Lung (tissue), 12 donors: ENCODE results near the gene FNIP1. TPM values are rescaled to one million over a fixed set of nuclear protein-coding genes. Genes with fewer than 3 reads are reported as not detected.

ENCODE experiments used
- ATAC-seq: fragments of 200-7000 bp; cut with Tn5 transposase; one replicate; pipeline ENCODE4 v1.9.1; 2020; ENCODE audit warnings: moderate number of reproducible peaks; ENCODE audit not compliant: insufficient read depth, low FRiP score
- DNase-seq, 3 donors: peaks; one replicate each; pipeline ENCODE4 v3.0.0-alpha.2; 2013 to 2017
- H3K27ac ChIP-seq, 2 donors: one replicate each; pipeline ENCODE4 v1.5.1; 2013; ENCODE audit warnings: mild to moderate bottlenecking in 2 of 2, moderate library complexity in 2 of 2, control low read depth in 1 of 2, inconsistent platforms in 1 of 2, low read depth in 1 of 2, low read length in 1 of 2
- H3K27me3 ChIP-seq, 3 donors: one replicate each; pipeline ENCODE4 v1.5.1; 2013; ENCODE audit warnings: low read length in 2 of 3; ENCODE audit not compliant: control insufficient read depth in 3 of 3, insufficient read depth in 3 of 3
- H3K36me3 ChIP-seq, 4 donors: one replicate each; pipeline ENCODE4 v1.5.1; 2013; ENCODE audit warnings: low read length in 4 of 4, mild to moderate bottlenecking in 1 of 4, moderate library complexity in 1 of 4; ENCODE audit not compliant: control insufficient read depth in 4 of 4, insufficient read depth in 4 of 4
- H3K4me1 ChIP-seq, 5 donors: one replicate each; pipeline ENCODE4 v1.5.1; 2013; ENCODE audit warnings: low read length in 5 of 5, mild to moderate bottlenecking in 2 of 5, moderate library complexity in 1 of 5; ENCODE audit not compliant: control insufficient read depth in 5 of 5, insufficient read depth in 5 of 5
- H3K4me3 ChIP-seq: one replicate; pipeline ENCODE4 v1.5.1; 2013; ENCODE audit warnings: mild to moderate bottlenecking, control low read depth, moderate library complexity
- H3K9ac ChIP-seq, 2 donors: one replicate each; pipeline ENCODE4 v1.5.1; 2013; ENCODE audit warnings: low read length in 2 of 2, control low read depth in 1 of 2; ENCODE audit not compliant: insufficient read depth in 1 of 2
- H3K9me3 ChIP-seq, 4 donors: one replicate each; pipeline ENCODE4 v1.5.1; 2013; ENCODE audit warnings: low read length in 3 of 4, mild to moderate bottlenecking in 1 of 4, moderate library complexity in 1 of 4; ENCODE audit not compliant: control insufficient read depth in 4 of 4, insufficient read depth in 3 of 4
- WGBS, 2 donors: extraction: QIAGEN DNeasy Blood & Tissue Kit; methylation state at CpG; one replicate each; pipeline ENCODE4 v1.1.7; 2013; 5-methylcytosine and 5-hydroxymethylcytosine counted together
- polyA plus RNA-seq, 2 donors: library from polyadenylated mRNA; stranded (reverse); fragments of 200-250 nt; gene quantifications; one replicate each; pipeline ENCODE4 v1.2.1, GENCODE V29; 2013
- total RNA-seq, 2 donors: library from RNA; depleted of rRNA in 1 of 2; stranded (reverse); fragments of >200 nt in 1 of 2; gene quantifications; one replicate each; pipeline ENCODE4 v1.2.1, GENCODE V29; 2014 to 2021
- TF ChIP-seq, protein P1 (sequence below): IDR thresholded peaks from 2 replicates; pipeline ENCODE4 v1.5.1; 2012; ENCODE audit warnings: mild to moderate bottlenecking; ENCODE audit errors: control extremely low read depth, extremely low read depth
- donor health status: control.
- donor health status: control.
- donor health status: Bipolar disorder and iron deficiency.
- donor health status: healthy.
- donor health status: DM: yes; HTN: yes; CAD: no.

Gene FNIP1
- total and polyA plus RNA-seq, 4 donors = 5.0 to 98.3 (median 22.6) TPM

DNA sequence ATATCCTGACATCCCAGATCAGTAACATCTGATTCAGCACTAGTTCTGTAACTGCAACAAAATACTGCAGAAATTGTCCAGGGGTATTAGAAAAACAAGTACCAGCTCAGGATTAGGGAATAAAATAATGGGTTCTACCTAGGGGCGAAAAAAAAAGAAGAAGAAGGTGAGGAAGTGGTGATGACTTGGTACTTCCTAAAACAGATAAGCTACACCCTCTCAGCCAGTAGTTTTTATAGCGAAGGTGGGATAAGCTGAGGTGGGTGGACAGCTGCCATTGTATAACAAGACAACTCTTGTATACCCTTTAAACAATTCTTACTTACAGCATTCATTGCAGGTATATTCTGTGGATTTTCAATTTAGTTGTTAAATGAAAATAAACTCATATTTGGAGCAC, 180.9 kb downstream of the FNIP1 start:
- H3K27me3 ChIP-seq = no peaks in the 10 kb centered on the region
- no peak overlapping the region for H3K9ac ChIP-seq
- 36 to 75% methylated on average over 2 of the region's 2 CpGs for WGBS, 2 donors
- TF ChIP-seq, protein P1, sequence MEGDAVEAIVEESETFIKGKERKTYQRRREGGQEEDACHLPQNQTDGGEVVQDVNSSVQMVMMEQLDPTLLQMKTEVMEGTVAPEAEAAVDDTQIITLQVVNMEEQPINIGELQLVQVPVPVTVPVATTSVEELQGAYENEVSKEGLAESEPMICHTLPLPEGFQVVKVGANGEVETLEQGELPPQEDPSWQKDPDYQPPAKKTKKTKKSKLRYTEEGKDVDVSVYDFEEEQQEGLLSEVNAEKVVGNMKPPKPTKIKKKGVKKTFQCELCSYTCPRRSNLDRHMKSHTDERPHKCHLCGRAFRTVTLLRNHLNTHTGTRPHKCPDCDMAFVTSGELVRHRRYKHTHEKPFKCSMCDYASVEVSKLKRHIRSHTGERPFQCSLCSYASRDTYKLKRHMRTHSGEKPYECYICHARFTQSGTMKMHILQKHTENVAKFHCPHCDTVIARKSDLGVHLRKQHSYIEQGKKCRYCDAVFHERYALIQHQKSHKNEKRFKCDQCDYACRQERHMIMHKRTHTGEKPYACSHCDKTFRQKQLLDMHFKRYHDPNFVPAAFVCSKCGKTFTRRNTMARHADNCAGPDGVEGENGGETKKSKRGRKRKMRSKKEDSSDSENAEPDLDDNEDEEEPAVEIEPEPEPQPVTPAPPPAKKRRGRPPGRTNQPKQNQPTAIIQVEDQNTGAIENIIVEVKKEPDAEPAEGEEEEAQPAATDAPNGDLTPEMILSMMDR = no peak
- no peak overlapping the region for H3K27ac ChIP-seq
- H3K36me3 ChIP-seq = peaks cover 0 to 3% (median 0%) of the 10 kb centered on the region in 4 donors
- H3K4me3 ChIP-seq = no peak overlapping the region
- DNase-seq = no peak
- H3K4me1 ChIP-seq = peaks cover 0 to 16% (median 0%) of the 10 kb centered on the region in 5 donors
- no peaks in the 10 kb centered on the region for H3K9me3 ChIP-seq
- ATAC-seq = no peak

DNA sequence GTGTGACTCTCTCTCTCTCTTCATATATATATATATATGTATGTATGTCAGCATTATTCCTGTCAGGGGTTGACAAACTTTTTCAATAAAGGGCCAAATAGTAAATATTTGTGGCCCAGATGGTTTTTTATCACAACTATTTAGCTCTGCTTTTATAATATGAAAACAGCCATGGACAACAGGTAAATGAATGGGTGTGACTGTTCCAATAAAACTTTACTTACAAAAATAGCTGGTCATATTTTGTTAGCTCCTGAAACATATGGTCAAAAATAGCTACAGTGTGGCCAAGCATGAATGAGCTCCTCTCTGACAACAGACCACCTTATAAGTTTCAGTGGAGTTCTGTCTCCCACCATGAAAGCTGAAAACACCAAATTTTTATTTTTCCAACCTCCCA, 183.4 kb downstream of the FNIP1 start:
- ATAC-seq (no peak), DNase-seq (no peak)
- TF ChIP-seq, protein P1 = no peak
- Histone ChIP-seq H3K27ac (no peak overlapping the region), H3K27me3 (no peaks in the 10 kb centered on the region), H3K36me3 (peaks cover 0 to 3% (median 0%) of the 10 kb centered on the region in 4 donors), H3K9me3 (no peaks in the 10 kb centered on the region), H3K4me3 (no peak overlapping the region), H3K4me1 (peaks cover 0 to 26% (median under 1%) of the 10 kb centered on the region in 5 donors), H3K9ac (no peak overlapping the region)

DNA sequence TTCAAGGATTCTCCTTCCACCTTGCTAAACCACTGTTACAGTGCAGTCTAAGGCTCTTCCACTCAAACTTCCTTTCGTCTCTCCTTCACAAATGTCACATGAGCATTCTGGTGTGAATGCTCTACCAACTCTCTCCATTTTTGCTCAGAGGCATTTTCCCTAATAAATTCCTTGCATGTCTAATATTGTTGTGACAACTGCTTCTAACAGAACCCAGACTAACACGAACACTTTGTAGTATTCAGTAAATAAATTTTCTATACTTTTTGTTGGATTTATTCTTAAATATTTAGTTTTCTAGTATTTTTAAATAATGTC, 185.8 kb downstream of the FNIP1 start:
- TF ChIP-seq, protein P1 = no peak
- no peak for ATAC-seq
- DNase-seq = no peak
- H3K9ac ChIP-seq = no peak overlapping the region
- no peak overlapping the region for H3K4me3 ChIP-seq
- WGBS, 2 donors = 94 to 95% methylated on average over 2 of the region's 2 CpGs
- H3K4me1 ChIP-seq = peaks cover 4 to 43% (median 13%) of the 10 kb centered on the region in 5 donors
- no peaks in the 10 kb centered on the region for H3K27me3 ChIP-seq
- H3K9me3 ChIP-seq = no peaks in the 10 kb centered on the region
- H3K27ac ChIP-seq = no peak overlapping the region
- H3K36me3 ChIP-seq = peaks cover 0 to 3% (median 0%) of the 10 kb centered on the region in 4 donors
